ENCODE results near the gene ZFC3H1. TPM values are rescaled to one million over a fixed set of nuclear protein-coding genes. Genes with fewer than 3 reads are reported as not detected.

ZFC3H1 gene
- polyA plus RNA-seq, 1 experiment, result 55.5 TPM

GRCh38 chr12:71656740-71657139, 6.9 kb downstream of the ZFC3H1 start:
- no peak for TF ChIP-seq CTCF (IDR thresholded peaks at IDR 0.05; ENCODE audit: low read depth, low read length)
- H3K4me3 ChIP-seq (ENCODE audit: low read depth, low read length), result no peak overlapping the region
- H3K27me3 ChIP-seq (ENCODE audit: control insufficient read depth, insufficient read depth, low read length), result no peaks in the 10 kb centered on the region
- no peak for DNase-seq (ENCODE audit: low read depth, low spot score)
- peaks cover 8% of the 10 kb centered on the region for H3K9me3 ChIP-seq (ENCODE audit: control insufficient read depth, insufficient read depth, low read length)
- H3K27ac ChIP-seq (ENCODE audit: low read depth, low read length), result no peak overlapping the region
- CTCF ChIA-PET, result interaction anchor here (1.0 to 1.6 kb wide), 2 partner anchors 20 to 97 kb away, joined by 3 to 6 read pairs; no protein-coding TSS in a partner anchor
- POLR2A ChIA-PET, result no interaction called here

- no peak overlapping the region for H3K4me3 ChIP-seq (ENCODE audit: low read depth, low read length)
Observed at GRCh38 chr12:71655907-71656306, 7.7 kb downstream of the ZFC3H1 start.

GRCh38 chr12:71655495-71655894, 8.2 kb downstream of the ZFC3H1 start:
- no peak for TF ChIP-seq CTCF (IDR thresholded peaks at IDR 0.05; ENCODE audit: low read depth, low read length)
- ChIA-PET CTCF (interaction anchor here (0.7 kb wide), 1 partner anchor 19 kb away, joined by 3 read pairs; no protein-coding TSS in a partner anchor), POLR2A (no interaction called here)
- DNase-seq (ENCODE audit: low read depth, low spot score), result no peak
- Histone ChIP-seq H3K27me3 (ENCODE audit: control insufficient read depth, insufficient read depth, low read length) (no peaks in the 10 kb centered on the region), H3K9me3 (ENCODE audit: control insufficient read depth, insufficient read depth, low read length) (peaks cover 8% of the 10 kb centered on the region), H3K4me3 (ENCODE audit: low read depth, low read length) (no peak overlapping the region), H3K27ac (ENCODE audit: low read depth, low read length) (no peak overlapping the region)

More at GRCh38 chr12:71655907-71656306, 7.7 kb downstream of the ZFC3H1 start:
- CTCF ChIA-PET, result interaction anchor here (0.7 kb wide), 1 partner anchor 19 kb away, joined by 3 read pairs; no protein-coding TSS in a partner anchor
- H3K27me3 ChIP-seq (ENCODE audit: control insufficient read depth, insufficient read depth, low read length), result no peaks in the 10 kb centered on the region
- H3K9me3 ChIP-seq (ENCODE audit: control insufficient read depth, insufficient read depth, low read length), result peaks cover 8% of the 10 kb centered on the region
- no peak for DNase-seq (ENCODE audit: low read depth, low spot score)
- POLR2A ChIA-PET, result interaction anchor here (0.6 kb wide), 1 partner anchor 190 kb away, joined by 3 read pairs; no protein-coding TSS in a partner anchor
- TF ChIP-seq CTCF (IDR thresholded peaks at IDR 0.05; ENCODE audit: low read depth, low read length), result no peak
- H3K27ac ChIP-seq (ENCODE audit: low read depth, low read length), result no peak overlapping the region

GRCh38 chr12:71654200-71654599, 9.4 kb downstream of the ZFC3H1 start:
- TF ChIP-seq CTCF (IDR thresholded peaks at IDR 0.05; ENCODE audit: low read depth, low read length), result no peak
- H3K4me3 ChIP-seq (ENCODE audit: low read depth, low read length), result no peak overlapping the region
- H3K27me3 ChIP-seq (ENCODE audit: control insufficient read depth, insufficient read depth, low read length), result no peaks in the 10 kb centered on the region
- H3K9me3 ChIP-seq (ENCODE audit: control insufficient read depth, insufficient read depth, low read length), result peaks cover 8% of the 10 kb centered on the region
- no peak for DNase-seq (ENCODE audit: low read depth, low spot score)
- POLR2A ChIA-PET, result no interaction called here
- CTCF ChIA-PET, result interaction anchor here (0.6 kb wide), 1 partner anchor 93 kb away, joined by 3 read pairs; no protein-coding TSS in a partner anchor
- H3K27ac ChIP-seq (ENCODE audit: low read depth, low read length), result no peak overlapping the region

- H3K27ac ChIP-seq (ENCODE audit: low read depth, low read length), result no peak overlapping the region
- TF ChIP-seq CTCF (IDR thresholded peaks at IDR 0.05; ENCODE audit: low read depth, low read length), result no peak
- no peak overlapping the region for H3K4me3 ChIP-seq (ENCODE audit: low read depth, low read length)
- H3K9me3 ChIP-seq (ENCODE audit: control insufficient read depth, insufficient read depth, low read length), result peaks cover 8% of the 10 kb centered on the region
- POLR2A ChIA-PET, result no interaction called here
- H3K27me3 ChIP-seq (ENCODE audit: control insufficient read depth, insufficient read depth, low read length), result no peaks in the 10 kb centered on the region
- DNase-seq (ENCODE audit: low read depth, low spot score), result no peak
- CTCF ChIA-PET, result interaction anchor here (1.1 kb wide), 1 partner anchor 16 kb away, joined by 8 read pairs; no protein-coding TSS in a partner anchor
Observed at GRCh38 chr12:71653137-71653536, 10.5 kb downstream of the ZFC3H1 start.

Data from AG04450 (cell line).